Neural cell (in vitro differentiated cells): ENCODE measurements around the gene WNK2. TPM values are rescaled to one million over a fixed set of nuclear protein-coding genes. Genes with fewer than 3 reads are reported as not detected.

Experiments
- H2AFZ ChIP-seq: fragments of 200-600, 300-800 bp; sonication (generic), shearing (Covaris generic); 2 replicates; pipeline ENCODE4 v1.6.0; 2014; ENCODE audit warnings: low read depth, mild to moderate bottlenecking, antibody characterized with exemption, low read length, moderate library complexity
- H3F3A ChIP-seq: fragments of 200-600 bp; shearing (Covaris generic); 2 replicates; pipeline ENCODE4 v1.6.1; 2016; ENCODE audit warnings: mild to moderate bottlenecking, moderate library complexity, mixed read lengths, antibody characterized with exemption, low read length; ENCODE audit not compliant: insufficient read depth, poor library complexity, severe bottlenecking
- H3K27ac ChIP-seq: fragments of 200-600, 300-800 bp; sonication (generic), shearing (Covaris generic); 2 replicates; pipeline ENCODE4 v1.5.1; 2014; ENCODE audit warnings: mild to moderate bottlenecking, low read length, moderate library complexity
- H3K27me3 ChIP-seq: fragments of 300-800, 200-600 bp; sonication (generic), shearing (Covaris generic); 2 replicates; pipeline ENCODE4 v1.6.0; 2014; ENCODE audit warnings: mild to moderate bottlenecking, low read depth, low read length, moderate library complexity; ENCODE audit not compliant: insufficient read depth
- H3K36me3 ChIP-seq: fragments of 300-800, 200-600 bp; sonication (generic), shearing (Covaris generic); 2 replicates; pipeline ENCODE4 v1.5.1; 2014; ENCODE audit warnings: mild to moderate bottlenecking, antibody characterized with exemption, low read length, moderate library complexity; ENCODE audit not compliant: insufficient read depth
- H3K4me2 ChIP-seq: fragments of 300-800, 200-600 bp; sonication (generic), shearing (Covaris generic); 2 replicates; pipeline ENCODE4 v1.6.0; 2014; ENCODE audit warnings: mild to moderate bottlenecking, low read length
- H3K4me3 ChIP-seq: fragments of 300-800, 200-600 bp; sonication (generic), shearing (Covaris generic); 2 replicates; pipeline ENCODE4 v1.5.1; 2014; ENCODE audit warnings: mild to moderate bottlenecking, low read length, moderate library complexity
- H3K79me2 ChIP-seq: fragments of 200-600 bp; shearing (Covaris generic); replicated peaks from 2 replicates; pipeline ENCODE4 v1.6.0; 2014; ENCODE audit warnings: mild to moderate bottlenecking, low read length, moderate library complexity; ENCODE audit not compliant: insufficient read depth
- H3K9ac ChIP-seq: fragments of 300-800, 200-600 bp; sonication (generic), shearing (Covaris generic); 2 replicates; pipeline ENCODE4 v1.6.1; 2016; ENCODE audit warnings: mild to moderate bottlenecking, low read length, mixed read lengths
- H3K9me2 ChIP-seq: fragments of 200-600 bp; shearing (Covaris generic); 2 replicates; pipeline ENCODE4 v1.6.1; 2016; ENCODE audit warnings: mild to moderate bottlenecking, low read length, mixed read lengths; ENCODE audit not compliant: insufficient read depth
- H3K9me3 ChIP-seq: fragments of 200-600, 300-800 bp; sonication (generic), shearing (Covaris generic); 2 replicates; pipeline ENCODE4 v1.6.1; 2016; ENCODE audit warnings: mild to moderate bottlenecking, mixed run types, low read length, moderate library complexity, mixed read lengths
- H4K20me1 ChIP-seq: fragments of 200-600 bp; shearing (Covaris generic); 2 replicates; pipeline ENCODE4 v1.6.1; 2016; ENCODE audit warnings: mild to moderate bottlenecking, mixed run types; ENCODE audit not compliant: insufficient read depth
- EP300 ChIP-seq: fragments of 450-650 bp; conservative IDR thresholded peaks from 2 replicates; pipeline ENCODE4 v1.6.1; 2014; ENCODE audit warnings: antibody characterized with exemption, mild to moderate bottlenecking, moderate library complexity; ENCODE audit not compliant: poor library complexity, severe bottlenecking
- EZH2 ChIP-seq: fragments of 200-600, 300-800 bp; shearing (Covaris generic), sonication (generic); IDR thresholded peaks from 2 replicates; pipeline ENCODE4 v1.6.1; 2014; ENCODE audit warnings: antibody characterized with exemption, low read length, borderline replicate concordance, mild to moderate bottlenecking; ENCODE audit not compliant: insufficient read depth, poor library complexity, severe bottlenecking
- MXI1 ChIP-seq: fragments of 450-650 bp; conservative IDR thresholded peaks from 2 replicates; pipeline ENCODE4 v1.6.1; 2014; ENCODE audit warnings: antibody characterized with exemption, mild to moderate bottlenecking; ENCODE audit not compliant: poor library complexity, severe bottlenecking
- POLR2AphosphoS5 ChIP-seq: IDR thresholded peaks from 2 replicates; pipeline ENCODE4 v1.6.1; 2012
- RAD21 ChIP-seq: fragments of 450-650 bp; conservative IDR thresholded peaks from 2 replicates; pipeline ENCODE4 v1.6.1; 2014; ENCODE audit warnings: antibody characterized with exemption, mild to moderate bottlenecking, moderate library complexity
- SMC3 ChIP-seq: fragments of 450-650 bp; conservative IDR thresholded peaks from 2 replicates; pipeline ENCODE4 v1.6.1; 2014; ENCODE audit warnings: antibody characterized with exemption, mild to moderate bottlenecking, moderate library complexity; ENCODE audit not compliant: poor library complexity
- TAF1 ChIP-seq: IDR thresholded peaks from 2 replicates; pipeline ENCODE4 v1.6.1; 2012; ENCODE audit warnings: low read depth
- polyA plus RNA-seq: library from polyadenylated mRNA; depleted of rRNA; stranded (reverse); fragments of >200 nt; gene quantifications from 2 replicates; pipeline ENCODE4 v1.2.3, GENCODE V29; 2014
- TF ChIP-seq, protein P1 (sequence below): IDR thresholded peaks from 2 replicates; pipeline ENCODE4 v1.6.1; 2012; ENCODE audit warnings: borderline replicate concordance
- TF ChIP-seq, protein P2 (sequence below): fragments of 450-650 bp; IDR thresholded peaks from 2 replicates; pipeline ENCODE4 v1.5.1; 2014; ENCODE audit warnings: antibody characterized with exemption, mild to moderate bottlenecking, moderate library complexity; ENCODE audit not compliant: poor library complexity, severe bottlenecking

The WNK2 gene
- polyA plus RNA-seq, 1 donor from 2014 or later: 37.1 TPM

DNA sequence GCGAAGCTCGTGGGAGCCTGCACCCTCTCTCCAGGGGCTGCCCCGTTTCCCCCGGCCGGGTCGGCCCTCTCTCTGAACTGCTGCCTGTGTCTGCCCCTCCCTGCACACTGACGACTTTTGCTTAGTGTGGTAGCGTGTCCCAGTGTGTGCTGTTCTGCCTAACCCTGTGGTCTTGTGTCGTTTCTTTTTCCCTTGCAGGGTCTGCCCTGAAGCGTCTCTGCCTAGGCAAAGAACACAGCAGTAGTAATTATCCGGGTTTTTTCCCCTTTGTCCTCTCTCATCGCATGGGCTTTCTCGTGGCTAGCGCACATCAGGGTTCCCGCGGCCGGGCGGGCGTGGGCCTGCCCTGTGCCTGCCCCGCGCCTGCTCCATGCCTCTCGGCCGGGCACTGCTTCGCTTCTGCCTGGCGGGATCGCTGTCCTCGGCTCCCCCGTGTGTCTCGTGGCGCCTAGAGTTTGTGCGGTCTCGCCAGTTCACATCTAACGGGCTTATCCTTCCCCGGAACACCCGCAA, 122.7 kb downstream of the WNK2 start:
- Histone ChIP-seq H3K27ac (no peak overlapping the region), H2AFZ (no peak overlapping the region), H3K36me3 (no peaks in the 10 kb centered on the region), H3K9me3 (no peaks in the 10 kb centered on the region), H3F3A (no peaks in the 10 kb centered on the region), H4K20me1 (no peaks in the 10 kb centered on the region), H3K79me2 (no peaks in the 10 kb centered on the region), H3K4me2 (no peak overlapping the region), H3K27me3 (no peaks in the 10 kb centered on the region), H3K9ac (no peak overlapping the region), H3K4me3 (no peak overlapping the region), H3K9me2 (no peaks in the 10 kb centered on the region)
- TF ChIP-seq, protein P1, sequence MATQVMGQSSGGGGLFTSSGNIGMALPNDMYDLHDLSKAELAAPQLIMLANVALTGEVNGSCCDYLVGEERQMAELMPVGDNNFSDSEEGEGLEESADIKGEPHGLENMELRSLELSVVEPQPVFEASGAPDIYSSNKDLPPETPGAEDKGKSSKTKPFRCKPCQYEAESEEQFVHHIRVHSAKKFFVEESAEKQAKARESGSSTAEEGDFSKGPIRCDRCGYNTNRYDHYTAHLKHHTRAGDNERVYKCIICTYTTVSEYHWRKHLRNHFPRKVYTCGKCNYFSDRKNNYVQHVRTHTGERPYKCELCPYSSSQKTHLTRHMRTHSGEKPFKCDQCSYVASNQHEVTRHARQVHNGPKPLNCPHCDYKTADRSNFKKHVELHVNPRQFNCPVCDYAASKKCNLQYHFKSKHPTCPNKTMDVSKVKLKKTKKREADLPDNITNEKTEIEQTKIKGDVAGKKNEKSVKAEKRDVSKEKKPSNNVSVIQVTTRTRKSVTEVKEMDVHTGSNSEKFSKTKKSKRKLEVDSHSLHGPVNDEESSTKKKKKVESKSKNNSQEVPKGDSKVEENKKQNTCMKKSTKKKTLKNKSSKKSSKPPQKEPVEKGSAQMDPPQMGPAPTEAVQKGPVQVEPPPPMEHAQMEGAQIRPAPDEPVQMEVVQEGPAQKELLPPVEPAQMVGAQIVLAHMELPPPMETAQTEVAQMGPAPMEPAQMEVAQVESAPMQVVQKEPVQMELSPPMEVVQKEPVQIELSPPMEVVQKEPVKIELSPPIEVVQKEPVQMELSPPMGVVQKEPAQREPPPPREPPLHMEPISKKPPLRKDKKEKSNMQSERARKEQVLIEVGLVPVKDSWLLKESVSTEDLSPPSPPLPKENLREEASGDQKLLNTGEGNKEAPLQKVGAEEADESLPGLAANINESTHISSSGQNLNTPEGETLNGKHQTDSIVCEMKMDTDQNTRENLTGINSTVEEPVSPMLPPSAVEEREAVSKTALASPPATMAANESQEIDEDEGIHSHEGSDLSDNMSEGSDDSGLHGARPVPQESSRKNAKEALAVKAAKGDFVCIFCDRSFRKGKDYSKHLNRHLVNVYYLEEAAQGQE: no peak
- TF ChIP-seq POLR2AphosphoS5 (no peak), RAD21 (no peak), EZH2 (no peak), MXI1 (no peak), SMC3 (no peak), TAF1 (no peak), EP300 (no peak)
- TF ChIP-seq, protein P2, sequence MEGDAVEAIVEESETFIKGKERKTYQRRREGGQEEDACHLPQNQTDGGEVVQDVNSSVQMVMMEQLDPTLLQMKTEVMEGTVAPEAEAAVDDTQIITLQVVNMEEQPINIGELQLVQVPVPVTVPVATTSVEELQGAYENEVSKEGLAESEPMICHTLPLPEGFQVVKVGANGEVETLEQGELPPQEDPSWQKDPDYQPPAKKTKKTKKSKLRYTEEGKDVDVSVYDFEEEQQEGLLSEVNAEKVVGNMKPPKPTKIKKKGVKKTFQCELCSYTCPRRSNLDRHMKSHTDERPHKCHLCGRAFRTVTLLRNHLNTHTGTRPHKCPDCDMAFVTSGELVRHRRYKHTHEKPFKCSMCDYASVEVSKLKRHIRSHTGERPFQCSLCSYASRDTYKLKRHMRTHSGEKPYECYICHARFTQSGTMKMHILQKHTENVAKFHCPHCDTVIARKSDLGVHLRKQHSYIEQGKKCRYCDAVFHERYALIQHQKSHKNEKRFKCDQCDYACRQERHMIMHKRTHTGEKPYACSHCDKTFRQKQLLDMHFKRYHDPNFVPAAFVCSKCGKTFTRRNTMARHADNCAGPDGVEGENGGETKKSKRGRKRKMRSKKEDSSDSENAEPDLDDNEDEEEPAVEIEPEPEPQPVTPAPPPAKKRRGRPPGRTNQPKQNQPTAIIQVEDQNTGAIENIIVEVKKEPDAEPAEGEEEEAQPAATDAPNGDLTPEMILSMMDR: no peak

DNA sequence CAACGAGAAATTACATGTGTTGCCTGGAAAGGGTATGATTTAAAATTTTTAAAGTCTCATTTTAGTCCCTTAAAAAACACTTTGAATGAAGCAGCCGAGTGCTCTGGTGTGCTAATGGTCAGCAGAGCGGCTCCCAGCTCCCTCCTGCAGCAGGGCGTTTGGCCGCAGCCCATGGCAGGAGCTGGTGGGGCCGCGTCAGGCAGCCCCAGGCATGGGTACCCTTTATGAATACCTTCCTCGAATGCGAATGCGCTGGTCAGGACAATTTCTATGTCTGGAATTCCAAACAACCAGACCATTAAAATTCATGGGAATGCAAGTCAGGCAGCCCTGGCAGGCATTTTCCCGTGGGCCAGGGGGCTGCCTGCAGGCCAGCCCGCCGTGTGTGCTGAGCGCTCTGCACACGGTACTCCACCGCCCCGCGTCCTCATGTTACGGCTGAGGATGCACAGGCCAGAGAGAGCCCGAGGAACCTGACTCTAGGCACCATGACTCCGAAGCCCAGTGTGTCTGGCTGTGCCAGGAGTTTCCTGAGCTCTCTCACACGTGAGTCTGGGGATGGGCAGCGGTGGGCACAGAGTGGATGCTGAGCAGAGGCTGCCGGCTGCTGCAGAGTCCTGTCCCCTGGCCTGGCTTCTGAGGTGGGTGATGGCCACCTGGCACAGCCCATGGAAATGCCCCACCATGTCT, 123.7 kb downstream of the WNK2 start:
- Histone ChIP-seq H3K27me3 (no peaks in the 10 kb centered on the region), H3K27ac (no peak overlapping the region), H3K4me2 (no peak overlapping the region), H4K20me1 (no peaks in the 10 kb centered on the region), H3K9me2 (no peaks in the 10 kb centered on the region), H2AFZ (no peak overlapping the region), H3F3A (no peaks in the 10 kb centered on the region), H3K4me3 (no peak overlapping the region), H3K9me3 (no peaks in the 10 kb centered on the region), H3K9ac (no peak overlapping the region), H3K36me3 (no peaks in the 10 kb centered on the region), H3K79me2 (no peaks in the 10 kb centered on the region)
- TF ChIP-seq, protein P2: no peak
- TF ChIP-seq EZH2: no peak
- no peak for TF ChIP-seq POLR2AphosphoS5
- TF ChIP-seq SMC3: no peak
- TF ChIP-seq TAF1: no peak
- TF ChIP-seq EP300: no peak
- TF ChIP-seq MXI1: no peak
- no peak for TF ChIP-seq RAD21
- TF ChIP-seq, protein P1: no peak
